Amniotic stem cell (primary cell): ENCODE measurements around the gene ARHGAP29.
"Not testable (repeated sequence)": the region's sequence is repeated elsewhere in the genome, so short reads cannot be mapped to it uniquely, and the experiment has no call there.

Experiments
- DNase-seq: peaks from one replicate; lab custom pipeline; 2025; lab: John Stamatoyannopoulos, UW

The ARHGAP29 gene

DNA sequence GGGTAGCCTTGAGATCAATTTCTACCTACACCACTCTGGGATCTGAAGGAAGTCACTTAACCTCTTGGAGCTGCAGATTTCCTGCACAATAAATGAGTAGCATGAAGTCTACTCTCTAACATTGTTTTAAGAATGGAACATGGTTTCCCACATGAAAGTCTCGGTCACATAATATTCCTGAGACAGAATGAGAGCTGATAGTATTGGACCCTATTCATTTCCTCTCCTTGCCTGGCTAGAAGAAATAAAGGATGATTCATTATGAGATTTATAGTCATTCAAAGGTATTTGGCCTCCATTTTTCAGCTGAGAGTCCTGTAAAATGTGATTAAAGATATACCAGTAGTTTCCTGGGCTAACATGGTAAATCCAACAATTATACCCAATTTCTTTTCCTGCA is 56.7 kb downstream of the ARHGAP29 start:
- no peak for DNase-seq

DNA sequence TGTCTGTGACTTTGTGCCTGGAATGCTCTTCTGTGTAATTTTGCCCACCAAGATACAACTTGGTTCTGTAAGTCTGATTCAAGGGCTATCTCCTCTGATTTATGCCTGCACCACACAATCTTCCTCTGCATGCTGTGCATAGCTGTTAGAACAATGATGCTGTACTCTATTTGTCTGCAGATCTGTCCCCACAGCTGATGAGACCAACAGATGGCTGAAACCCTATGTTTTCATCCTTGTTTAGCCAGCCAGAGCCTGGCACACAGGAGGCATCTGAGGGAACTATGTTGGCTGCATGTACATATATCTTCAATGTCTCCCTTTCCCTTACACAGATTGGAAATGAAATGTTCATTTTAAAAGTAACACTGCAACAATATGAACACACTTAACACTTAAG is 58.5 kb downstream of the ARHGAP29 start:
- no peak for DNase-seq

DNA sequence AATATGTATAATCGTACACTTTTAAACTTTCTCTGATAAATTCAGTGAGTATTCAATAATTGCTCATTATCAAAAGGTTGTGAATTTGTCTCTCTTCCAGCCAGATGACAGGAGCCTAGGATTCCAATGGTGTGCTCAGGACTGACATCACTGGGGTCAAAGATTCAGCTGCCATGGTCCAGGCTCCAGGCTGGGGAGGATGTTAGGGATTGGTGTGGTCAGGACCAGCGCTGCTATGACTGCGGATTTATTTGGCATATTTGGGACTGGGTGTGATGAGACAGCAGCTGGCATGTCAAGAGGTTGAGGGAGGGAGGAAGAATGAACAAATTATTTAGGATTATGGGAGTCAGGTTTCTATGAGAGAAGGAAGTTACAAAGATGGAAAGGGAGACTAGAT is 68.3 kb downstream of the ARHGAP29 start:
- DNase-seq = no peak

DNA sequence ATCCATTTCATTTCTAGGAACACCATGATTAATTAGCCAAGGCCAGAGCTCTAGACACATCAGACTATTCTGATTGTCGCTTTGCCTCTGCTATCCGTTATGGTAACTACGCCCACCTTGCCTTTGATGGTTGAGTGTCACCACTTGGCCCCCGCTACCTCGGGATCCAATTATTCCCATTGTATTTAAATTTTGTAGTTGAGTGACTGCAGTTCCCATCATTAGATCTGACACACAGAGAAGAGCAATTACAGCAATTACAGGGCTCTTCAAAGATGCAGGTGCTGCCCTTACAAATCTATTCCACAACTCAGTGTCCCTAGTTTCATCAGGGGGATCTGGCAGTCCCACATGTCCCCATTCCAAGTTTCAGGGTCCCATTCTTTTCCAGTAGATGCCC is 71.5 kb downstream of the ARHGAP29 start:
- no peak for DNase-seq

DNA sequence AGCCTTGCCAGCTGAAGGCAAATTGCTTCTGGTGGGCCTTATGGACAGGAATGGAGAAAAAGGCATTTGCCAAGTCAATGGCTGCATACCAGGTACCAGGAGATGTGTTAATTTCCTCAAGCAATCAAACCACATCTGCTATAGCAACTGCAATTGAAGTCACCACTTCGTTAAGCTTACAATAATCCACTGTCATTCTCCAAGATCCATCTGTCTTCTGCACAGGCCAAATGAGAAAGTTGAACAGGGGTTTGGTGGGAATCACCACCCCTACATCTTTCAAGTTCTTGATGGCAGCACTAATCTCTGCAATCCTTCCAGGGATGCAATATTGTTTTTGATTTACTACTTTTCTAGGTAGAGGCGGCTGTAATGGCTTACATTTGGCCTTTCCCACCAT is 72.5 kb downstream of the ARHGAP29 start:
- not testable (repeated sequence) for DNase-seq

DNA sequence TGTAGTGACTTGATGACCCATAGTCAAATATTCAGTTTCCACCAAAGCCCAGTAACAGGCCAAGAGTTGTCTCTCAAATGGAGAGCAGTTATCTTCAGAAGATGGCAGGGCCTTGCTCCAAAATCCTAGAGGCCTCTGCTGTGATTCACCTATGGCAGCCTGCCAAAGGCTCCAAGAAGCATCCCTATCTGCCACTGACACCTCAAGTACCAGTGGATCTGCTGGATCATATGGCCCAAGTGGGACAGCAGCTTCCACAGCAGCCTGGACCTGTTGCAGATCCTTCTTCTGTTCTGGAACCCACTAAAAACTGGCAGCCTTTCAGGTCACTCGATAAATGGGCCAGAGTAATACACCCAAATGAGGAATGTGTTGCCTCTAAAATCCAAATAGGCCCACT is 73.3 kb downstream of the ARHGAP29 start:
- DNase-seq = not testable (repeated sequence)

DNA sequence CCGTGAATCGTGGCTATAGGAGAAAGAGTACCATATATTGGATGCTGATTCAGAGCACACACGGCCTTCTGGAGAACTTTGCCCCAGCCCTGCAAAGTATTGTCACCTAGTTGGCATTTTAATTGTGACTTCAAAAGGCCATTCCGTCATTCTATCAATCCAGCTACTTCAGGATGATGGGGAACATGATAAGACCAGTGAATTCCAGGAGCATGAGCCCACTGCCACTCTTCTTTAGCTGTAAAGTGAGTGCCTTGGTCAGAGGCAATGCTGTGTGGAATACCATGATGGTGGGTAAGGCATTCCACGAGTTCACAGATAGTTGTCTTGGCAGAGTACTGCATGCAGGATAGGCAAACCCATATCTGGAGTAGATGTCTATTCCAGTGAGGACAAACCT is 74.1 kb downstream of the ARHGAP29 start:
- not testable (repeated sequence) for DNase-seq

DNA sequence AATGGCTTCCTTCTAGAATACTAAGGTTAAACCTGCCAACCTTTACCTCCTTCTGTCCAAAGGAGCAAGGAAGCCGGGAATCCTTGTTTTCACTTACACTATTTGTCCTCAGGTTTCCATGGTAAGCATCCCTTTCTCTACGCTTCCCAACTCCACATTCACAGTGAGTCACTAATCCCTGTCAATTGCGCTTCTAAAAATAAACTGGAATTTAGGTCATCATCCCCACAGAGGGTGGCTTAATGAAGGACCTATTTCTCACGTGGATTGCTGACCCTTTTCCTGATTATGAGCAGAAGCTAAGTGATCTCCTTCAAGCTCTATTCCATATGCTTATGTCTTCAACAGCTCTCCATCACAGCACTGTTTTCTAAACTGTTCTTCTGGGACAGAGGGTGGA is 76.6 kb downstream of the ARHGAP29 start:
- peak; percentile 31 for DNase-seq

DNA sequence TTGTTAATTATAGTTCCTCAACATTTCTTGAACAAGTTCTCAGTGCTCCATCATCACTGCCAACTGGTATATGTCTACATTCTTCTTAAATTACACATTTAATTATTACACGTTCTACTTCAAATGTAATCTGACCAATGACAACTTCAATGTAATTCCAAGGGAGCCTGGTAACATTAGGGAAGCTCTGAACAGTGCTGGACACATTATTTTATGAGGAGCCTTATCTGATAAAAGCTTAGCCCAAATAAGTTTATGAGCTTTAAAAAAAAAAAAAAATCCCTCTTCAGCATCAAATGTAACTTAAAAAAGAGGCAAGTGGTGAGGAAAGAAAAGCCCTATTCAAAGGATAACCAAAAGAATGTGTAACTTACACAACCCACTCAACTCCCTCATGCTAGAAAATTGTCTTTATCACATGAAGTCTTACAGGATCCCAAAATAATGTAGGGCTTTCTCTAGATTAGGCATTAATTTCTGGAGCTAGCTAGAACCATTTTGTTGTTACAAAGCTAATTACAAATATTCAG is 81.2 kb downstream of the ARHGAP29 start:
- no peak for DNase-seq

DNA sequence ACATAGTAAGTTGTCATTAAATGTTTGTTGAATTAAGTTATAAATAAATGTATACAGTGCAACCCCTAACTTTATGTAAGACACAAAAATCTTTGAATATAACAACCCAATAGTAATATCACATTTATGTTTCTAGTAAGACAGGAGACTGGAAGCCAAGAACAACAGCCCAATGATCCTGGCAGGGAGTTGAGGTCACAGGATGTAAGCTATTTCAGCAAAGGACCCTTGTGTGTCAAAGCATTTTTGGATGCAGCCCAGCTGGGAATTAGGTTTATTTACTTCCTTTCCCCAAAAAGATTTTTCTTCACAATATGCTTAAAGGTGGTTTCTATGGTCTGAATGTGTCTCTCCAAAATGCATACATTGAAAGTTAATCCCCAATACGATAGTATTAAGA is 82.4 kb downstream of the ARHGAP29 start:
- no peak for DNase-seq

DNA sequence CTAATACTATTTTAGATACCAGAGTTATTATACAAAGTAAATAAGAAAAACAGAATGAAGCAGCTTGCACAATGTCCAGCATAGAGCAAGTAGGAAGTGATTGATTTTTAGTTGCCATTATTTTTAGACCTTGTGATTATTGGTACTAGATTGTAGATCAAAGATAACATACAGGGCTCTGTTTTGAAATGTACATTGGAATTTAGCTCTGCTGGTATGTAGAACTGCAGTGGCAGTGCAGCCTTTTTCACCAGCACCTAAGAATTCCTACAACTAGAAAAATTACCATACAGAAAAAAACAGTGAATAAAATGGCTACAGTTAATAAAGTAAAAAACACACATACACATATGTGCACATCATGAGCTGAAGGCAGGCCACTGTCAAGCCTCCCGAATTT is 84.3 kb downstream of the ARHGAP29 start:
- DNase-seq = no peak

DNA sequence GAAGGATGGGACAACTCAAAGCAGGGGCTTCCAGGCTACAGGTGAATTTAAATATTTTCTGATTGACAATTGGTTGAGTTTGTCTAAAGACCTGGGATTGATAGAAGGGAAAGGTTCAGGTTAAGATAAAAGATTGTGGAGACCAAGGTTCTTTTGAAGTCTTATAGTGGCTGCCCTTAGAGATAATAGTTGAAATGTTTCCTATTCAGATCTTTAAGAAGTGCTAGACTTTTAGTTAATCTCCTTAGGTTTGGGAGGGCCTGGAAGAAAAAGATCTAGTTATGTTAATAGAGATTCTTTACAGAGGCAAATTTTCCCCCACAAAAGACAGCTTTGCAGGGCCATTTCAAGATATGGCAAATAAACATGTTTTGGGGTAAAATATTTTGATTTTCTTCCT is 88.2 kb downstream of the ARHGAP29 start:
- DNase-seq = not testable (repeated sequence)

DNA sequence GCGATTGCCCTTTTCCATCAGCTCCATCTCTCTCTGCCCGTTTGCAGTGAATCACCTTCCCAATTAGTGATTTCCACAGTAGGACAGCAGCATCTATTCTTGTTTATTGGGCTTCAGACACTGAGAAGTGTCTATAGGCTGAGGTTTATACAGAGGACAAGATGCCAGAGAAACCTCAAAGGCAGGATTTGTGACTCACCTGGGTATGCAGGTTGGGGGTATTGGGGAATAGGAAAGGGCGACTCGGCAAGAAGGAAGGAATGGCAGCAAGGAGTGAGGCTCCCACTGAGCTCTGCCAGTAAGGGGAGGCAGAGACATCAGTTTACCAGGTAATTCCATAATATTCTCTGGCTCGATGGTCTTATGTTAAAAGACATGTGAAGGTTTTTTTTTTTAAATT is 91.1 kb downstream of the ARHGAP29 start:
- DNase-seq = no peak

DNA sequence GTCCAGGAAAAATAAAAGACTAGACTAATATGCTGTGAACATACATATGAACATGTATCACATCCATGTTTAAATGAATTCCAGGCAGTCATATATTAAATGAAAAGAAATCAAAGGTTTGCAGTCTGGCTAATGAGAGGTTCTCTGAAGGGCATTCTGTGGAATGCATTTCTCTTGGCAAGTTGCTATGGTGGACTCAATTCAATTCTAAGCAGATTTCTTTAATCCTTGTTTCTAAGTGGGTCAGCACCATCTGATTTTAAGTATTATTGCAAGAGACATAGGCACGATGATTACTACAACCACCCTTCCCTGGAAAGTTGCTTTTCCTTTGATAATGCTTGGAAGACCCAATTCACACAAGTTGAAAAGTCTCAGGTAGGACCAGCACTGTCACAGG is 92.5 kb downstream of the ARHGAP29 start:
- no peak for DNase-seq

DNA sequence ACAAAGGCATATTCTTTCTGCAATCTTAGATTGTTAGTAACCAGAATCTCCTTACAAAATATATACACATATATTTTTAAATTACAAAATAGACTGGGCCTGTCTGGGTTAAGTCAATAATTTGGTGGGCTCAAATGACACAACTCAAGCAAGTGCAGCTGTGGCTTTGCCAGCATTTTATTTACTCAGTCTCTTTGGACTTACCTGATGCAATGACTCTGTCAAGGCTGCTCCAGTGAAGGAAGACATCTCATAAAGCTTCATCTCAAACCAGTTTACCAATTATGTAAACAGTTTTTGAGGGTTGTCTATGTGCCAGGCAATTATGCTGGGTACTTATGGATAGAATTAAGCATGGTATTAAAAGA is 93.6 kb downstream of the ARHGAP29 start:
- DNase-seq = no peak

DNA sequence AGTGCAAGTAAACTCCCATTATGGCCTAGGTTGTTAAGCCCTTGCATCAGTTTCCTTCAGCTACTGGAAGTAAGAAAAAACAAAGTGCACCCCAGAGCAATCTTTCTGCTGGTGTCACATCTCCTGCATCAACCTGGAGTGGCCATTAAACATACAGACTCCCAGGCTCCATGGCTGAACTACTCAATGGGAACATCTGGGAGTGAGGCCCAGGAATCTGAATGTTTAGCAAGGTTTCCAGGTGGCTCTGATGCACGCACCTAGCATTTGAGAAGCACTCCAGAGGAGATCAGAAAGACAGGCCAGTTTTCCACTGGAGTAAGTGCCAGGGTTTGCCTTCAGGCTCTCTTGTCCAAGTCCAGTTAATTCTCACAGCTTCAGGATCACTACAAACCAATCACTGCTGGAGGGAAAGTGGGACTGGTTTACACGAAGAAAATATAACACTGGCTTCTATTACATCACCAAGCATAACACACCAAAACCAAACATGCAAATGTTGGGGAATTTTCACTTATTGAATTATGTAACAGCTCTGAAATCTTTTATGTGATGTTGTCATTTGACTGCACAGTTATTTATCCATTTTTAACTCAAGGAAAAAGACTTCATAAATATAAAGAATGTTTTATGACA is 94.1 kb downstream of the ARHGAP29 start:
- no peak for DNase-seq

DNA sequence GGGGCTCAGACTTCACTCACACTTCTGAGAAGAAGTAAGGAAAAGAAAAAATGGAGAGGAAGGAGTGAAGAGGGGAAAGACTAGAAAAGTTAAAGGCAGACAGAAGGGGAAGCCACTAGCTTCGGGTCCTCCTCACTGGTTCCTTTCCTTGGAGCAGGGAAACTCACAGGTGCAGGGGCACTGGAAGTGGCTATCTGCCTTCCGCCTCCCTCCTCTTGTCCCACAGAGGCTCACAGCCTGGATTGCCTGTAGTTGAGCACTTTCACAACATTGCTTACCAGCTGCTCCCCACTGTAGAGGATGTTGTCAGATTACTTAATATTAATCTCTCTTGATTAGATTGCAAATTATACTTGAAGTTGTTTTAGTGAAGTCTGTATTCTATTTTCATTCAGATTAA is 94.8 kb downstream of the ARHGAP29 start:
- no peak for DNase-seq

DNA sequence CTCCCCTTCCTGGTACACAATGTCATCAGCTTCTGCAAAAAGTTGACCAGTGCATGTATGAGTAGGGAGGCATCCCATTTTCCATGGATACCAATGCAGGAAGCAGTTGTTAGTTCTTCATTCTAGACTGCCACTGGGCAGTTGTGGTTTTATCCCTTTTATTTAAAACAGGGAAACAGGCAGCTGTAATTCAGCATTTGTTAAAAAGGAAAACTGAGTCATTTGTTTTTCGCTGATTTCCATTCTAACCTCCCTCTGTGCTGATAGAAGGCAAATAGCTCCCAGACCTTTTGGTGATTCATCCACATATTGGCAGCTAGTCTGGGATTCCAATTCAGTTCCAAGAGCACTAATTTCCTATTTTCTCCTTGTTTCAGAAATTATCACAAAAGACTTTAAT is 95.4 kb downstream of the ARHGAP29 start:
- no peak for DNase-seq

DNA sequence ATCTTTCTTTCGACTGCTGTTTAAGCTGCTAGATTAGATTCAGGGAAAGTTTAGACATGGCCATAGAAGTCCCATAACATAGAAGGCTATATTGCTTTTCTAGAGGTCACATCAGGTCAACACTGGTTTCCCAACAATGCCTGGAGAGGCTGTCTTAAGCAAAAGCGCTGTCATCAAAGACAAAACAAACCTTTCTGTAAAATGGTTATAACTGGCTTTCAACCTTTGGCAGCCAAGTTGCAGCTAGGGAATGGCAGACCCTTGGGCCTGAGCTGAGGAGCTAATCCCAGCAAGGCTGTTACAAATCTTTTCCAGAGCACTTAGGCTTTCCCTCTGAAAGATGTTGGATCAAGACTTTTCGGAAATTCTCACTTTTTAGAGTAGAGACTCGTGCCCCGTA is 105.3 kb downstream of the ARHGAP29 start:
- DNase-seq = no peak

DNA sequence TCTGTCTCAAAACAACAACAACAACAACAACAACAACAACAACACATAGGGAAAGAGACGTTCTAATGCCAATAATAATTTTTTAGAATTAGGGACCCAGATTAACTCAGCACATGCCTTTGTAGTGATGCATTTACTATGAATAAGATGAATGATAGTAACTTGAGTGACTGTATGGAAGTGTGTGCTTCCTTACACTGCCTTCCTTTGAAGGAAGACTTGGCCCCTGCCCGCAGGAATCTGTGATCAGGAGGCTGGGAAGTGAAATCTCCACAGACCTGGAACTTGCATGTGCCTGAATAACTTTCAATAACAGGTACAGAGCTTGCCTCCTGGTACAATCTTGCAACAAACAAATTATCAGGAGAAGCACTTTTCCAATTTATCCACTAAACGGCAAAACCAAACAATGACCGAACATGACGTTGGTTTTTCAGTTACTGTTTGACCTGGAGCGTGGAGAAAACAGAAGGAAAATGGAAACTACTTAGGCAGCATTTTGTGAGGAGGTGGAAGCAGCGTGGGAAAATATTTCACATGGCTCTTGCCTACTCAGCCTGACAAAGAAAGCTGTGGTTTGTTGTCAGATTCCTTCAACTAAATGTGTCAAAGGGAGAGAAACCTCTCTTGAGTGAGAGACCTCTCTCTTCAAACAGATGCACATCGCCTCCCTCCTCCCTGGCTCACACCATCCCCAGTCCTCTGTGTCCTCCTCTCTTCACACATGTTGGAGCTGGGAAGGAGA is 106.4 kb downstream of the ARHGAP29 start:
- no peak for DNase-seq

DNA sequence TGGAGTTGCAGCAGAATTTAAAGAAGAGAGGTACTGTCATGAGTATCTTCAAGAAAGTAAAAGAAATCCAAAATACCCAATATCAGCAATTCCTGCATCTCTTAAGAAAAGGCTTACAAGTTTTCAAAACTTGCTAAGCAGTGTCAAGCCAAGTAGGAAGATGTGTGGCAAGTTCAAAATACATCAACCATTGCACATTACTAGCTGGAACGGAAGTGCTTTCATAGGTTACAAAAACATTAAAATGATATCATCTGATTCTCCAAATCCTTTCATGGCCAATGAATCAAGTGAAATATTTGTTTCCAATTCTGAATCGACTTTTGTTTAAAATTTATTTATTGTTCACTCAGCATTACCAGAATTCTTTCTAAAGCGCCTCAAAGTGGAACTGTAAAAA is 110.7 kb downstream of the ARHGAP29 start:
- no peak for DNase-seq

DNA sequence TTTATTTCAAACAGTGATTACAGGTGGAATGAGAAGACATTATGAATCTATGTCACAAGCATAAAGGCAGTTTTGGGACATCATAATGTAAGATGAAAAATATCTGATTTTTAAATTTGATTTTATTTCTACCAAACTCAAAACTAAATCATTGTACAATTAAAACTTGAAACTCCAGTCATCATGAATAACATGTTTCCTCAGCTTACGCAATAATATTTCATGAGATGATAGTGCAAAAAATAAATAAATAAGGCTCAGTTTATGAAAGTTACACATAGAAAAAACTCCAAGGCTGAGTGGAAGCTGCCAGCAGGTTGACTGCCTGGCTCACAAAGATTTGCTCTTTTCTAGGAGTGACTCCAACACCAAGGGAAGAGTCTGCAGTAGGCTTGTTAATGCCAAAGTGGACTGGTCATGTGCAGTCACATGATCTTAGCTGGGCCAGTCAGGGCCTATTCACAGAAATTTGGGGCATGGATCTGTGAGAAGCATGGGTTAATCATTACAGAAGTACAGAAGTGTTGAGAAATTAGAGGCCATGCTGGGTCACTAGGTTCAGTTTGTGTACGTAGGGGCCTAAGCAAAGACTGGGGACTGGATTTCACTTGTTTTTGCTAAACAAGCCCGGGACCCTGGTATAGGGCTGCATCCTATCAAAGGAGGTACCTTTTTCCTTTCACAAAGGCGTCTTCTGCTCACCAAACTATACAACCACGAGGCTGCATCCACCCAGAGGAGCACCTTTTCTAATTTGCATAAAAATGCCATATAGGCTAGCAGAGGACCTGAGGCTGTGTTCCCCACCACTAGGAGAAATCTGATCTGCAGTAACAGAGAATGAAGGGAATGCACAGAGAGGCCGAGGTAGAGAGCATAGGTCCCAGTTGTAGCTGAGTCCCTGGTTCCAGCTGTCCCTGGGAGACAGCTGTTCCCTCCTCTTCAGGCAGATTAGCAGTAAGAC is 111.6 kb downstream of the ARHGAP29 start:
- no peak for DNase-seq

DNA sequence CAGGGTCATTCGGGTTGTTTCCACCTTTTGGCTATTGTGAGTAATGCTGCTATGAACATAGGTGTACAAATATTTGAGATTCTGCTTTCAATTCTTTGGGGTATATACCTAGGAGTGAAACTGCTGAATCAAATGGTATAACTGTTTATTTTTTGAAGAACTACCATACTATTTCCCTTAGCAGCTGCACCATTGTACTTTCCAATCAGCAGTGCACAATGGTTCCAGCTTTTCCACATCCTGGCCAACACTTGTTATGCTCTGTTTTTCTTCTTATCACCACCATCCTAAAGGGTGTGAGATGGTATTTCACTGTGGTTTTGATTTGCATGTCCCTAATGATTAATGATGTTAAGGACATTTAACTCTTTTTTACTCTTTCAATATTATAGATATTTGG is 112.8 kb downstream of the ARHGAP29 start:
- DNase-seq = no peak
